GM23338 (cell line): ENCODE measurements around the gene TMEM244. TPM values are rescaled to one million over a fixed set of nuclear protein-coding genes. Genes with fewer than 3 reads are reported as not detected.

ENCODE experiments used
- ATAC-seq: fragments of 200-7000 bp; cut with Tn5 transposase; 3 replicates; pipeline ENCODE4 v1.9.1; 2020
- DNase-seq: peaks from one replicate; pipeline ENCODE4 v3.0.0-alpha.2; 2015; ENCODE audit warnings: low spot score
- H2AFZ ChIP-seq: fragments of 200-600 bp; sonication (generic); 2 replicates; pipeline ENCODE4 v1.8.0; 2016; ENCODE audit warnings: antibody characterized with exemption, mild to moderate bottlenecking, moderate library complexity
- H3F3A ChIP-seq: fragments of 200-600 bp; sonication (generic); replicated peaks from 2 replicates; pipeline ENCODE4 v1.8.0; 2017; ENCODE audit warnings: antibody characterized with exemption, mixed run types, low read depth
- H3K27ac ChIP-seq: fragments of 200-600 bp; sonication (generic); 2 replicates; pipeline ENCODE4 v1.6.1; 2016; ENCODE audit warnings: low read depth
- H3K27me3 ChIP-seq: fragments of 200-600 bp; sonication (generic); 2 replicates; pipeline ENCODE4 v1.8.0; 2016; ENCODE audit warnings: mild to moderate bottlenecking, mixed run types, moderate library complexity; ENCODE audit not compliant: insufficient read depth
- H3K36me3 ChIP-seq: fragments of 200-600 bp; sonication (generic); 2 replicates; pipeline ENCODE4 v1.8.0; 2016; ENCODE audit warnings: mild to moderate bottlenecking; ENCODE audit not compliant: insufficient read depth
- H3K4me1 ChIP-seq: fragments of 200-600 bp; sonication (generic); 2 replicates; pipeline ENCODE4 v1.8.0; 2016; ENCODE audit warnings: mild to moderate bottlenecking, moderate library complexity; ENCODE audit not compliant: insufficient read depth
- H3K4me2 ChIP-seq: fragments of 200-600 bp; sonication (generic); 2 replicates; pipeline ENCODE4 v1.7.1; 2017; ENCODE audit warnings: mixed run types
- H3K4me3 ChIP-seq: fragments of 200-600 bp; sonication (generic); 2 replicates; pipeline ENCODE4 v1.6.1; 2016; ENCODE audit warnings: mixed run types
- H3K79me2 ChIP-seq: fragments of 200-600 bp; sonication (generic); replicated peaks from 2 replicates; pipeline ENCODE4 v1.8.0; 2017; ENCODE audit warnings: mild to moderate bottlenecking; ENCODE audit not compliant: insufficient read depth
- H3K9me2 ChIP-seq: fragments of 200-600 bp; sonication (generic); 2 replicates; pipeline ENCODE4 v1.8.0; 2017; ENCODE audit not compliant: insufficient read depth
- H4K20me1 ChIP-seq: fragments of 200-600 bp; sonication (generic); replicated peaks from 2 replicates; pipeline ENCODE4 v1.8.0; 2017; ENCODE audit warnings: mild to moderate bottlenecking; ENCODE audit not compliant: insufficient read depth
- H3K27ac Mint-ChIP-seq: 2 replicates; pipeline ENCODE4 v1.8.0; 2020; ENCODE audit warnings: inconsistent platforms, mild to moderate bottlenecking, moderate library complexity, mixed read lengths
- H3K27me3 Mint-ChIP-seq: 3 replicates; pipeline ENCODE4 v1.8.0; 2022; ENCODE audit warnings: low read depth, mild to moderate bottlenecking, moderate library complexity, mixed read lengths, inconsistent platforms; ENCODE audit not compliant: insufficient read depth, poor library complexity
- H3K36me3 Mint-ChIP-seq: 3 replicates; pipeline ENCODE4 v1.8.0; 2021; ENCODE audit warnings: low read depth, mild to moderate bottlenecking, inconsistent platforms, moderate library complexity, mixed read lengths
- H3K4me1 Mint-ChIP-seq: 3 replicates; pipeline ENCODE4 v1.8.0; 2020; ENCODE audit warnings: mild to moderate bottlenecking, inconsistent platforms, mixed read lengths
- H3K4me3 Mint-ChIP-seq: 3 replicates; pipeline ENCODE4 v1.8.0; 2021; ENCODE audit warnings: moderate library complexity, mild to moderate bottlenecking, inconsistent platforms, mixed read lengths
- H3K9me3 Mint-ChIP-seq: 3 replicates; pipeline ENCODE4 v1.8.0; 2020; ENCODE audit warnings: moderate library complexity, mild to moderate bottlenecking, inconsistent platforms, mixed read lengths
- CREB1 ChIP-seq: fragments of 250-450 bp; sonication (Bioruptor Pico); IDR thresholded peaks from 2 replicates; pipeline ENCODE4 v1.5.0; 2020; ENCODE audit warnings: low read depth, mild to moderate bottlenecking, moderate library complexity
- CTCF ChIP-seq, 2 experiments: fragments of 200-600 bp in 1 of 2; sonication (generic) in 1 of 2; conservative IDR thresholded peaks; 2 replicates each; pipeline versions ENCODE4 v1.5.1 to v1.6.1; 2016 to 2017; ENCODE audit warnings: antibody characterized with exemption in 2 of 2, low read depth in 2 of 2, mild to moderate bottlenecking in 2 of 2, moderate library complexity in 1 of 2
- ETS1 ChIP-seq: IDR thresholded peaks from 2 replicates; pipeline ENCODE4 v1.6.1; 2016; ENCODE audit warnings: antibody characterized with exemption
- EZH2 ChIP-seq: fragments of 200-600 bp; sonication (generic); IDR thresholded peaks from one replicate; pipeline ENCODE4 v1.8.0; 2017; ENCODE audit warnings: antibody characterized with exemption, mild to moderate bottlenecking, low read depth; ENCODE audit not compliant: unreplicated experiment
- EZH2phosphoT487 ChIP-seq: fragments of 200-600 bp; sonication (generic); IDR thresholded peaks from one replicate; pipeline ENCODE4 v1.8.1; 2018; ENCODE audit warnings: antibody characterized with exemption; ENCODE audit not compliant: unreplicated experiment
- JUNB ChIP-seq: IDR thresholded peaks from one replicate; pipeline ENCODE4 v1.6.1; 2016; ENCODE audit warnings: antibody characterized with exemption; ENCODE audit not compliant: unreplicated experiment
- NANOG ChIP-seq: IDR thresholded peaks from 2 replicates; pipeline ENCODE4 v1.6.1; 2016; ENCODE audit warnings: antibody characterized with exemption, borderline replicate concordance
- POLR2AphosphoS5 ChIP-seq: IDR thresholded peaks from 2 replicates; pipeline ENCODE4 v1.6.1; 2016; ENCODE audit warnings: antibody characterized with exemption, low read depth
- REST ChIP-seq: IDR thresholded peaks from one replicate; pipeline ENCODE4 v1.6.1; 2018; ENCODE audit warnings: antibody characterized with exemption; ENCODE audit not compliant: unreplicated experiment
- STAT1 ChIP-seq: IDR thresholded peaks from one replicate; pipeline ENCODE4 v1.6.1; 2016; ENCODE audit warnings: antibody characterized with exemption; ENCODE audit not compliant: unreplicated experiment
- ZNF114 ChIP-seq: fragments of 250-450 bp; sonication (Bioruptor Pico); IDR thresholded peaks from 2 replicates; pipeline ENCODE4 v1.5.0; 2020; ENCODE audit warnings: mild to moderate bottlenecking, moderate library complexity
- ZNF331 ChIP-seq: fragments of 250-450 bp; sonication (Bioruptor Pico); IDR thresholded peaks from 2 replicates; pipeline ENCODE4 v1.5.0; 2020; ENCODE audit warnings: low read depth, mild to moderate bottlenecking, moderate library complexity
- ZNF462 ChIP-seq: fragments of 250-450 bp; sonication (Bioruptor Pico); IDR thresholded peaks from 2 replicates; pipeline ENCODE4 v1.5.0; 2020; ENCODE audit warnings: mild to moderate bottlenecking, moderate library complexity
- polyA plus RNA-seq: library from polyadenylated mRNA; unstranded; fragments of >200 nt; fragmentation: Nextera tagmentation; extraction: Ambion mirVana; gene quantifications from 2 replicates; pipeline ENCODE4 v1.2.1, GENCODE V29; 2016
- total RNA-seq: library from RNA; depleted of rRNA; stranded (reverse); fragments of >200 nt; shearing (Covaris generic); gene quantifications from 2 replicates; pipeline ENCODE4 v1.2.3, GENCODE V29; 2014

The TMEM244 gene
- total and polyA plus RNA-seq, 2 experiments from 2014 or later: not detected

GRCh38 chr6:129866256-129866655, 5.1 kb upstream of the TMEM244 start:
- Histone ChIP-seq H3K4me3 (no peak overlapping the region), H3K9me2 (no peaks in the 10 kb centered on the region), H3K79me2 (no peaks in the 10 kb centered on the region), H2AFZ (no peak overlapping the region), H3K4me1 (peaks cover 13% of the 10 kb centered on the region), H4K20me1 (no peaks in the 10 kb centered on the region), H3K27me3 (no peaks in the 10 kb centered on the region), H3K27ac (no peak overlapping the region), H3F3A (no peaks in the 10 kb centered on the region), H3K36me3 (peaks cover 3% of the 10 kb centered on the region), H3K4me2 (no peak overlapping the region)
- H3K9me3 Mint-ChIP-seq: peaks cover 3% of the 10 kb centered on the region; the same call in 1 of the 3 replicates
- TF ChIP-seq JUNB (no peak), EZH2phosphoT487 (no peak), POLR2AphosphoS5 (no peak), CTCF (conservative IDR thresholded peaks at IDR 0.05; ENCODE audit: low read depth in 2 of 2) (no peak), REST (no peak), STAT1 (no peak), ZNF462 (CRISPR knock-in tag) (no peak), ETS1 (no peak), EZH2 (no peak), ZNF114 (CRISPR knock-in tag) (no peak), ZNF331 (CRISPR knock-in tag) (no peak), NANOG (no peak), CREB1 (no peak)
- no peak overlapping the region for H3K4me3 Mint-ChIP-seq
- peak overlapping the region; percentile 3; the same call in 1 of the 2 replicates for H3K27ac Mint-ChIP-seq
- no peak for DNase-seq
- H3K27me3 Mint-ChIP-seq: no peaks in the 10 kb centered on the region
- H3K36me3 Mint-ChIP-seq: no peaks in the 10 kb centered on the region
- H3K4me1 Mint-ChIP-seq: peaks cover 18% of the 10 kb centered on the region; the same call in 2 of the 3 replicates
- ATAC-seq: no peak
